Nucleus accumbens (tissue), 56 donors: ENCODE results near the gene PKN1.
A peak's percentile ranks its signal among the peaks of the same experiment; 100 is the strongest.

Experiments
- DNase-seq, 56 donors: peaks; one replicate each; lab custom pipeline; 2025; lab: John Stamatoyannopoulos, UW

Gene PKN1

GRCh38 chr19:14405758-14406644 is 27.1 kb upstream of the PKN1 start:
- peak in 55 of 56 donors; percentile 52 to 94 (median 83) for DNase-seq

GRCh38 chr19:14406645-14407401 is 26.3 kb upstream of the PKN1 start:
- DNase-seq = no peak

- no peak for DNase-seq
These were observed 25.3 kb upstream of the PKN1 start for GRCh38 chr19:14407605-14408484.

- no peak for DNase-seq
These were observed 24.5 kb upstream of the PKN1 start for GRCh38 chr19:14408491-14409145.

- no peak for DNase-seq
These were observed 23.7 kb upstream of the PKN1 start for GRCh38 chr19:14409146-14410023.

GRCh38 chr19:14410091-14411051 is 22.7 kb upstream of the PKN1 start:
- DNase-seq = no peak

GRCh38 chr19:14411161-14411937 is 21.8 kb upstream of the PKN1 start:
- no peak for DNase-seq

- DNase-seq = no peak
These were observed 21.2 kb upstream of the PKN1 start for GRCh38 chr19:14411938-14412245.

- no peak for DNase-seq
These were observed 20.6 kb upstream of the PKN1 start for GRCh38 chr19:14412324-14412995.

- no peak for DNase-seq
These were observed 20.0 kb upstream of the PKN1 start for GRCh38 chr19:14412996-14413692.

- DNase-seq = no peak
These were observed 19.4 kb upstream of the PKN1 start for GRCh38 chr19:14413693-14414181.

- DNase-seq = no peak
These were observed 18.0 kb upstream of the PKN1 start for GRCh38 chr19:14414926-14415690.

- no peak for DNase-seq
These were observed 16.3 kb upstream of the PKN1 start for GRCh38 chr19:14416817-14417231.

- peak in 2 of 56 donors; percentile 48 to 68 for DNase-seq
These were observed 14.3 kb upstream of the PKN1 start for GRCh38 chr19:14418856-14419105.

- DNase-seq = peak; percentile 87 to 99 (median 97)
These were observed 13.8 kb upstream of the PKN1 start, which contains the start of gene DDX39A for GRCh38 chr19:14419106-14419813. TSS of gene DDX39A (minus strand) at chr19:14419341. CDS start at chr19:14413220, 6,121 bp downstream.
